Retinal pigment epithelial cell (primary cell): ENCODE measurements around the gene CALML6.
"Not testable (repeated sequence)": the region's sequence is repeated elsewhere in the genome, so short reads cannot be mapped to it uniquely, and the experiment has no call there.

Experiments used
- DNase-seq: peaks from one replicate; pipeline ENCODE4 v3.0.0-alpha.2; 2010; ENCODE audit warnings: low read depth
- H3K4me3 ChIP-seq: 2 replicates; pipeline ENCODE4 v1.5.1; 2011; ENCODE audit warnings: mild to moderate bottlenecking, low read length, control low read depth, moderate library complexity
- TF ChIP-seq, protein P1 (sequence below): conservative IDR thresholded peaks from 2 replicates; pipeline ENCODE4 v1.5.1; 2011; ENCODE audit warnings: low read depth, low read length, control low read depth, inconsistent platforms

CALML6 gene

DNA sequence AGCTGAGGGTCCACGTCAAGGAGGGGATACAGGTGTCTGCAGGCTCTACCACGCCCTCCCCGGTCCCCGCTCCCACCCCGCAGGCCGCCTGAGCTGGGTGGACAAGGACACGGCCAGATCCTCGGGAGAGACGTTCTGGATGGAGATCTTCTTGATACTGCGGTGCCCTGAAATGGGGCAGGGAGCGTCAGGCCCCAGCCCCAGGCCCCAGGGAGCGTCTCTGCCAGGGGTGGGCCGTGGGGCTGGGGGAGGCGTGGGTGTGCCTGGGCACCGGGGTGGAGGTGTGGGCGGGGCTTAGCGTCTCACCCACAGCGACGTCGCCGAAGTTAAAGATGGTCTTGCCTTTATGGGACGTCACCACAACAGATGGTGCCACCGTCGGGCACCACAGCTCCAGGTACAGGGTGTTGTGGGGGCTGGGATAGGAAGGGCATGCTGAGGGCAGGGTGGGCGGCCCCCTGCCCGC is 11.3 kb downstream of the CALML6 start:
- TF ChIP-seq, protein P1, sequence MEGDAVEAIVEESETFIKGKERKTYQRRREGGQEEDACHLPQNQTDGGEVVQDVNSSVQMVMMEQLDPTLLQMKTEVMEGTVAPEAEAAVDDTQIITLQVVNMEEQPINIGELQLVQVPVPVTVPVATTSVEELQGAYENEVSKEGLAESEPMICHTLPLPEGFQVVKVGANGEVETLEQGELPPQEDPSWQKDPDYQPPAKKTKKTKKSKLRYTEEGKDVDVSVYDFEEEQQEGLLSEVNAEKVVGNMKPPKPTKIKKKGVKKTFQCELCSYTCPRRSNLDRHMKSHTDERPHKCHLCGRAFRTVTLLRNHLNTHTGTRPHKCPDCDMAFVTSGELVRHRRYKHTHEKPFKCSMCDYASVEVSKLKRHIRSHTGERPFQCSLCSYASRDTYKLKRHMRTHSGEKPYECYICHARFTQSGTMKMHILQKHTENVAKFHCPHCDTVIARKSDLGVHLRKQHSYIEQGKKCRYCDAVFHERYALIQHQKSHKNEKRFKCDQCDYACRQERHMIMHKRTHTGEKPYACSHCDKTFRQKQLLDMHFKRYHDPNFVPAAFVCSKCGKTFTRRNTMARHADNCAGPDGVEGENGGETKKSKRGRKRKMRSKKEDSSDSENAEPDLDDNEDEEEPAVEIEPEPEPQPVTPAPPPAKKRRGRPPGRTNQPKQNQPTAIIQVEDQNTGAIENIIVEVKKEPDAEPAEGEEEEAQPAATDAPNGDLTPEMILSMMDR = no peak
- no peak overlapping the region for H3K4me3 ChIP-seq
- DNase-seq = no peak

DNA sequence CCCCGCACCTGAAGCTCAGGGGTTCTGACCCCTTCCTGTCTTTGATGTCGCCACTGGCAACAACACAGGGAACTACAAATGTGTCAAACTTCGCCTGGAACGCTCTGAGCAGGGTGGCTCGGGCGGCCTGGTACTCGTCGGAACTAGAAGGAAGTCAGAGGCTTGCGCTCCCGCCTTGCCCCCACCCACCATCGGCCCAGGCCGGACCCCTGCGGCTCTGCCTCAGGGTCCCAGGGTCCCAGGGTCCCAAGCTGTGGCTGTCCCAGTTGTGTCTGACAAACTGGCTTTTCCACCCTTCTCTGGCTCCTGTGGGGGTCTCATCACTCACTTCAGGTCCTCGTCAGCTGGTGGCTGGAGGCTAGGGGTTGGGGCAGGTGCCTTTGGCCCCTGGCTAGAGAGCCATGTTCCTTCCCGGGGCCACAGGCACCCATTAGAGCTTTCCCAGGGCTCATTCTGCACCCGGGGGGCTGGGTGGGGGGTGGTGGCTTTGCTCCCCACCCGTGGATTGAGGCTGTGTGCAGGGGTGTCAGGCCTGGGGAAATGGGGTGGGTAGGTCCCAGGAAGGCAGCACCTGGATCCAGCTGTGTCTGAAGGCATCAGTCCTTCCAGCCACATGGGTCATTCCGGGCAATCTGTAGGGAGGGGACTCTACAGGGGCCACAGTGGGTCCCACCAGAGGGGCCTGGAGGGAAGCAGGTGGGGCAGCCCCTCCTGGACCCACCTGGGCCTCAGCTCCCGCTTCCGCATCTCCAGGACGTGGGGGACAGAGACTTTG is 12.0 kb downstream of the CALML6 start:
- no peak overlapping the region for H3K4me3 ChIP-seq
- TF ChIP-seq, protein P1 = no peak
- DNase-seq = no peak

DNA sequence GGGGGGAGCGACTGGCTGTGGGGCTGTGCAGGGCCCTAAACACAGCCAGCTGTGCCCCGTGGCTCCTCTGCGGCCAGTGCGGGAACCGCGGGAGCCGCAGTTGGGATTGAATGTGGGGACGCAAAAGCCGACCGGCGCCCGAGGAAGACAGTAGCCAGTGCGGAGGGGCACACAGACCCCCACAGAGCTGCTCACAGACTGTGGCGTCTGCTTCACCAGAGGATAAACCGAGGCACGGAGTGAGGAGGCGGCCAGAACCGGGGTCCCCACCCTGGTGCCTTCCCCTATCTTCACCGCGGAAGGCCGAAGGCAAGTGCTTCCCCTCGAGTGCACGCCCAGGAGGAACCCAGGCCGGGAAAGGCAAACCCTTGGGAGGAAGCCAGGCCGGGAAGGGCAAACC is 12.7 kb downstream of the CALML6 start:
- TF ChIP-seq, protein P1 = no peak
- no peak overlapping the region for H3K4me3 ChIP-seq
- no peak for DNase-seq

DNA sequence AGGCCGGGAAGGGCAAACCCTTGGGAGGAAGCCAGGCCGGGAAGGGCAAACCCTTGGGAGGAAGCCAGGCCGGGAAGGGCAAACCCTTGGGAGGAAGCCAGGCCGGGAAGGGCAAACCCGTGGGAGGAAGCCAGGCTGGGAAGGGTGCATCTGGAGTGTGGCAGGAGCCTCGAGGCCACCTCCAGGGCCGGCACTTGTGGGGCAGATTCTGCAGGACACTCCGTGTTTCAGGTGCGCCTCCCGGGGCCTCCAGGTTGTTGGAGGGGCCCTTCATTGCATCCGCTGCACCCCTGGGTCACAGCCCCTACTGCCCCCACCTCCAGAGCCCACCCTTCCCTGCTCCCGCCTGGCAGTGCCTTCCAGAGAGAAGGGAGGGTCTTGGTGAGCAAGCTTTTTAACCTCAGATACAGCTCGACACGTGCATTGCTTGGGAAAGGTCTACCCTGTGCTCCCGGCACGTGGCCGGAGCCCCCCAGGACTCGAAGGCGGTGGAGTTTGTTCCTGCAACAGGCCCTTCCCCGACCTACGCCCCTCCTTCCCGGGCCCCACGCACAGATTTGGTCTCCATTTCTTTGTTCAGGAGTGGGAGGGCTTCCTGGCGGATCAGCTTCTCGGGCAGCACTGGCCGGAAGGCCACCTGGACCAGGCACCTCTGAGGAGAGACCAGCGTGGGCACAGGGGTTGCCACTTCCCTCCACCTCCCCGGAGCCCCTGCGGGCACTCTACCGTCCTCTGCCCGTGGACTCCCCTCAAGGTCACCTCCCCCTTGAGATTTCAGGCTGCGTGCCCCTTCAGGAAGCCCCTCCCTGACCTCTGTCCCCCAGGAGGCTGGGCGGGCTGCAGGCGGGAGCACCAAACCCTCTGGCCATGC is 13.4 kb downstream of the CALML6 start:
- TF ChIP-seq, protein P1 = no peak
- no peak overlapping the region for H3K4me3 ChIP-seq
- no peak for DNase-seq

DNA sequence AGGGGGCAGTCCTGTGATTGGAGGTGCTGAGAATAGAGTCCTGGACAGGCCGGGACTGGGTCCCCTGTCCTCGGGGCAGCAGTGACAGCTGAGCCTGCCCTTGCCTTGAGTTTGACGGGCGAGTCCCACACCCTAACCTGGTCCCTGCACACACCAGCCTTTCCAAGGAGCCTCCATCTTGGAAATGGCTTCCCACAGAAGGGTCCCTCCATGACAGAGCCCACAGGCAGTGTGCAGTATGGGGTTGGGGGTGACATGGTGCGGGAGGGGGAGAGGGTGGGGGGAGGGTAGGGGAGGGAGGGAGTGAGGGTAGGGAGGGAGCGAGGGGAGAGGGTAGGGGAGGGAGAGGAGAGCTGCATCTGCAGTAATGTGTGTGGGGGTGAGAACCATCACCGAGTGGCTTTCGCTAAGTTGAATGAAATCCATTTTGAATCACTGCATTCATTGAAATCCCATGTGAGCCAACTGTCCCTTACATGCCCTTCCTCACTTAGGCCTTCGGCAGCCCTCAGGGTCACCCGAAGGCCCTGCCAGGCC is 14.1 kb downstream of the CALML6 start:
- no peak overlapping the region for H3K4me3 ChIP-seq
- TF ChIP-seq, protein P1 = no peak
- no peak for DNase-seq

DNA sequence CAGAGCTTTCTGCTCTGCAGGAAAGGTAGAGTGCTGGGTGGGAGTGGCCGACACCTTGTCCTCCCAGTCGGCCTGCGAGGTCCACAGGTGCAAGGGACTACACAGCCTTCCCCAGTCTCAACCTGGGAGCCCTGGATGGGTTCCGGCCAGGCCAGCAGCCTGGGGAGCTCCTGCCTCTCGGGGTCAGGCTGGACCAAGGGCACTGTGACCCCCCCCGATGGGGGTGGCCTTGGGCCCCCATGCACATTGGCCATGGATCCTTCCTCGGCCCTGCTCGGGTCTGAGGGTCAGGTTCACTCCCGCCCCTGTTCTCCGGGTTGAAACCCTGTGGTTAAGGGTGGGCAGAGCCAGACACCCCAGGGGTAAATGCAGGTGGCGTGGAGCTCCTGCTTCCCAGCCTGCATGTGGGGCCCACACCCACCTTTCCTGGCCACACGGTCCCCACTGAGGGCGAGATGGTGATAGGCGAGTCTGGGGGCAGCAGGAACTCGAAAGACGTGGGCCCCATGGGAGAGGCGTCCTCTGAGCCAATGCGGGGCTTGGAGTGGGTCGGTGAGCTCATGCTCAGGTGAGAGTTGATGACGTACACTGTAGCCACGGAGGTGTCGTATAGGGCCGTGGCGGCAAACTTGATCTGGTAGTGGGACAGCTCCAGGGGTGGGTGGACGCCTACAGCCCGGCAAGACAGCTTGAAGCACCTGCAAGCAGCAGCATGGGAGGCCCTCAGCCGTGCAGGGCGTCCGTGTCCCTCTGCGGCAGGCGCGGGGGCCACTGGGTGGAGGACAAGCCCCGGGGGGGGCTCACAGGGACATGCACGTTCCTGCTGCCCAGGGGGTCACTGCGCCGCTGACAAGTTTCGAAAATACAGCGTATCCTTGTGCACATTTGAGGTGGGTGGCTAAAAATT is 14.8 kb downstream of the CALML6 start:
- TF ChIP-seq, protein P1 = no peak
- DNase-seq = no peak
- H3K4me3 ChIP-seq = no peak overlapping the region

DNA sequence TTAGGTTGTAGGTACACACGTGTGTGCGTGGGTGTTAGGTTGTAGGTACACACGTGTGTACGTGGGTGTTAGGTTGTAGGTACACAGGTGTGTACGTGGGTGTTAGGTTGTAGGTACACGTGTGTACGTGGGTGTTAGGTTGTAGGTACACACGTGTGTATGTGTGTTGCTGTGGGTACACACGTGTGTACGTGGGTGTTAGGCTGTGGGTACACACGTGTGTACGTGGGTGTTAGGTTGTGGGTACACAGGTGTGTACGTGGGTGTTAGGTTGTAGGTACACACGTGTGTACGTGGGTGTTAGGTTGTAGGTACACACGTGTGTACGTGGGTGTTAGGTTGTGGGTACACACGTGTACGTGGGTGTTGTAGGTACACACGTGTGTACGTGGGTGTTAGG is 19.8 kb downstream of the CALML6 start:
- DNase-seq, H3K4me3 ChIP-seq: not testable (repeated sequence)
